AG10803 (cell line): ENCODE results near the gene UGT1A3.
"Not testable (repeated sequence)": the region's sequence is repeated elsewhere in the genome, so short reads cannot be mapped to it uniquely, and the experiment has no call there.

Experiments used
- DNase-seq: peaks from one replicate; pipeline ENCODE4 v3.0.0; 2010; ENCODE audit warnings: low read depth
- H3K4me3 ChIP-seq: 2 replicates; pipeline ENCODE4 v1.5.1; 2011; ENCODE audit warnings: mild to moderate bottlenecking, low read length, control low read depth
- TF ChIP-seq, protein P1 (sequence below): conservative IDR thresholded peaks from 2 replicates; pipeline ENCODE4 v1.5.1; 2011; ENCODE audit warnings: mild to moderate bottlenecking, low read length, control low read depth, inconsistent platforms

The UGT1A3 gene

GRCh38 chr2:233740870-233741269 lies 12.0 kb downstream of the UGT1A3 start:
- no peak for DNase-seq
- H3K4me3 ChIP-seq = no peak overlapping the region
- TF ChIP-seq, protein P1, sequence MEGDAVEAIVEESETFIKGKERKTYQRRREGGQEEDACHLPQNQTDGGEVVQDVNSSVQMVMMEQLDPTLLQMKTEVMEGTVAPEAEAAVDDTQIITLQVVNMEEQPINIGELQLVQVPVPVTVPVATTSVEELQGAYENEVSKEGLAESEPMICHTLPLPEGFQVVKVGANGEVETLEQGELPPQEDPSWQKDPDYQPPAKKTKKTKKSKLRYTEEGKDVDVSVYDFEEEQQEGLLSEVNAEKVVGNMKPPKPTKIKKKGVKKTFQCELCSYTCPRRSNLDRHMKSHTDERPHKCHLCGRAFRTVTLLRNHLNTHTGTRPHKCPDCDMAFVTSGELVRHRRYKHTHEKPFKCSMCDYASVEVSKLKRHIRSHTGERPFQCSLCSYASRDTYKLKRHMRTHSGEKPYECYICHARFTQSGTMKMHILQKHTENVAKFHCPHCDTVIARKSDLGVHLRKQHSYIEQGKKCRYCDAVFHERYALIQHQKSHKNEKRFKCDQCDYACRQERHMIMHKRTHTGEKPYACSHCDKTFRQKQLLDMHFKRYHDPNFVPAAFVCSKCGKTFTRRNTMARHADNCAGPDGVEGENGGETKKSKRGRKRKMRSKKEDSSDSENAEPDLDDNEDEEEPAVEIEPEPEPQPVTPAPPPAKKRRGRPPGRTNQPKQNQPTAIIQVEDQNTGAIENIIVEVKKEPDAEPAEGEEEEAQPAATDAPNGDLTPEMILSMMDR = no peak

DNA sequence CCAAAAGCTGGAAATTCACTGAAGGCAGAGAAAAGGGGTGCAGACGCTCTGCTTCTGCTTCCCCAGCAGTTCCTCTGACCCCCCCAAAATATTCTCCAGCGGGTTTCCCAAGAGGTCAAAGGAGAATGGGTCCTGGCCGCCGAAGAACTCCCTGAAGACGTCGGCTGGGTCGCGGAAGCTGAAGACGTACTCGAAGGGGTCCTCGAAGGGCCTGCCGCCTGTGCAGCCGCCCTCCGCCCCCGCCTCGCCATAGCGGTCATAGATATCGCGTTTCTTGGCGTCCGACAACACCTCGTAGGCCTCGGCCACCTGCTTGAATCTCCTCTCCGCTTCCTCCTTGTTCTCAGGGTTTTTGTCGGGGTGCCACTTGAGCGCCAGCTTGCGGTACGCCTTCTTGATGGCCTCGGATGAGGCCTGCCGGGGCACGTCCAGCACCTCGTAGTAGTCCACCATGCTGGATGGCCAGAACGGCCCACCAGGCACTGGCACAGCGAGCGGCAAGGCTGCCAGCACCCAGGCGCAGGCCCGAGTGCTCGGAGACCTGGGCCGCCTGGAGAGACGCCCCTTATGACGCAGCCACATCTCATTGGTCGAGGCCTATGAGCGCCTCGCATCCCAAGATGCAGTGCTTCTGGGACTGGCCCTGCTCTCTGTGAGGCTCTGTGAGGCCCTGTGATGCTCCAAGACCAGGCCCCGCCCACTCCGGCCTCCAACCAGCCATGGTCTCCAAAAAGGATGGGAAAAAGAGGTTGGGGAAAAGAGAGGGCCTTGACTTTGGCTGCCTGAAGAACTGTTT lies 14.8 kb downstream of the UGT1A3 start:
- DNase-seq = no peak
- TF ChIP-seq, protein P1 = no peak
- H3K4me3 ChIP-seq = no peak overlapping the region

DNA sequence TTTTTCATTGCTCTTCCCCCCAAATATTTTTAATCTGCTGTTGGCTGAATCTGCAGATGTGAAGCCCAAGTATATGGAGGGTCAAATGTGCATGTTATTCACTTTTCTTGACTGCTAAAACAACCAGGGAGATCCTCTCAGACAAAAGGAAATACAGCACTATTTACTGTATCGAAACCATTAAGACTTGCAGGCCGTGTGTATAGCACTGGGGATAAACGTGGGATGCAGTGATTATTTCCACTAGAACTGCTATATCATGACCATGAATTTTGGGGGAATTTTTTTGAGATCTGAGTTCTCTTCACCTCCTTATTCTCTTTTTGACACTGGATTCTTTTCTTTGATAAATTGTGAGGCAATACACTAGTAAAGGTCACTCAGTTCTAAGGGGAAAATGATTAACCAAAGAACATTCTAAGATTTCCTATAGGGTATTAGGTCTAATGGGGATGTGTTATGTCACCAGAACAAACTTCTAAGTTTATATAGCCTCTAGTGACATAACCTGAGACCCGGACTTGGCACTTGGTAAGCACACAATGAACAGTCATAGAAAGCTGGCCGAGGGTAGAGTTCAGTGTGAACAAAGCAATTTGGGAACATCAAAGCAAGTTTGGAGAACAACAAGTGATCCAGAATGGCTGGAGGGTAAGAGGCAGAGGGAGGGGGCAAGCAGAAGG lies 16.4 kb downstream of the UGT1A3 start:
- no peak for DNase-seq
- no peak overlapping the region for H3K4me3 ChIP-seq
- TF ChIP-seq, protein P1 = no peak

GRCh38 chr2:233745838-233746237 lies 17.0 kb downstream of the UGT1A3 start:
- not testable (repeated sequence) for H3K4me3 ChIP-seq, DNase-seq

- no peak overlapping the region for H3K4me3 ChIP-seq
- no peak for DNase-seq
- TF ChIP-seq, protein P1 = no peak
Measured at GRCh38 chr2:233746475-233747282, 17.8 kb downstream of the UGT1A3 start.

DNA sequence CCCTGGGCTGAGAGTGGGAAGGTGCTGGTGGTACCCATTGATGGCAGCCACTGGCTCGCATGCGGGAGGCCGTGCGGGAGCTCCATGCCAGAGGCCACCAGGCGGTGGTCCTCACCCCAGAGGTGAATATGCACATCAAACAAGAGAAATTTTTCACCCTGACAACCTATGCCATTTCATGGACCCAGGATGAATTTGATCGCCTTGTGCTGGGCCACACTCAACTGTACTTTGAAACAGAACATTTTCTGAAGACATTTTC lies 18.4 kb downstream of the UGT1A3 start:
- TF ChIP-seq, protein P1 = no peak
- no peak overlapping the region for H3K4me3 ChIP-seq
- no peak for DNase-seq

- not testable (repeated sequence) for DNase-seq, H3K4me3 ChIP-seq
Measured at GRCh38 chr2:233750689-233751088, 21.8 kb downstream of the UGT1A3 start.

GRCh38 chr2:233751212-233752009 lies 22.6 kb downstream of the UGT1A3 start:
- DNase-seq, H3K4me3 ChIP-seq: not testable (repeated sequence)
